Type B pancreatic cell (in vitro differentiated cells): Measurements from ENCODE around the gene RASAL1. TPM values are rescaled to one million over a fixed set of nuclear protein-coding genes. Genes with fewer than 3 reads are reported as not detected.

Source experiments
- DNase-seq: peaks from one replicate; pipeline ENCODE4 v3.0.0; 2021; ENCODE audit warnings: mixed read lengths; ENCODE audit not compliant: unreplicated experiment; ENCODE audit errors: extremely low spot score
- H3K27ac Mint-ChIP-seq: 2 replicates; pipeline ENCODE4 v1.8.0; 2021; ENCODE audit warnings: mild to moderate bottlenecking, mixed read lengths
- H3K27me3 Mint-ChIP-seq: 2 replicates; pipeline ENCODE4 v1.8.0; 2021; ENCODE audit warnings: mixed read lengths
- H3K36me3 Mint-ChIP-seq: 2 replicates; pipeline ENCODE4 v1.8.0; 2021; ENCODE audit warnings: mixed read lengths
- H3K4me1 Mint-ChIP-seq: one replicate; pipeline ENCODE4 v1.8.0; 2021; ENCODE audit warnings: mixed read lengths; ENCODE audit not compliant: unreplicated experiment
- H3K4me3 Mint-ChIP-seq: 2 replicates; pipeline ENCODE4 v1.8.0; 2021; ENCODE audit warnings: mild to moderate bottlenecking, mixed read lengths
- H3K9me3 Mint-ChIP-seq: 2 replicates; pipeline ENCODE4 v1.8.0; 2021; ENCODE audit warnings: mixed read lengths
- CTCF ChIP-seq: fragments of 200-600 bp; sonication (generic); conservative IDR thresholded peaks from 2 replicates; pipeline ENCODE4 v1.5.0; 2021; ENCODE audit warnings: antibody characterized with exemption, mild to moderate bottlenecking
- total RNA-seq: library from RNA; stranded (reverse); gene quantifications from 2 replicates; pipeline ENCODE4 v1.2.1, GENCODE V29; 2021; ENCODE audit warnings: low replicate concordance

The RASAL1 gene
- total RNA-seq, 1 donor from 2014 or later: 0.58 TPM

DNA sequence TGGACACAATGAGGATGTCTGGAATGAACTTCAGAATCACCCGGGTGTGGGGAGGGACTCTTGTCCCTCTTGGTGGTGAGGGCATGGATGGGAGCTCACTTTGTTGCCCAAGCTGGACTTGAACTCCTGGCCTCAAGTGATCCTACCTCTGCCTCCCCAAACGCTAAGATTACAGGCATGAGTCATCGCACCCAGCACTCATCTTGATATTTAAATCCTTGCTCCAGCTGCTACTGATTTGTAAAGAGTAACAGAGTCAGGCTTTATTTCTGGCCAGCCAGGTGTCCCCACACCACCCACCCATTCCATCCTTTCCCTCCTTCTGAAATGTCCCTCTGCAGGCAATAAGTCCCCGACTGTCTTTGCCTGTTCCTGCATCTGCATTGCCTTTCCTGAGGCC, 44.8 kb upstream of the RASAL1 start:
- no peaks in the 10 kb centered on the region for H3K27me3 Mint-ChIP-seq
- H3K4me3 Mint-ChIP-seq: no peak overlapping the region
- no peaks in the 10 kb centered on the region for H3K4me1 Mint-ChIP-seq
- no peak for DNase-seq
- H3K9me3 Mint-ChIP-seq: no peaks in the 10 kb centered on the region
- no peak for TF ChIP-seq CTCF
- no peak overlapping the region for H3K27ac Mint-ChIP-seq
- peaks cover 25% of the 10 kb centered on the region for H3K36me3 Mint-ChIP-seq

DNA sequence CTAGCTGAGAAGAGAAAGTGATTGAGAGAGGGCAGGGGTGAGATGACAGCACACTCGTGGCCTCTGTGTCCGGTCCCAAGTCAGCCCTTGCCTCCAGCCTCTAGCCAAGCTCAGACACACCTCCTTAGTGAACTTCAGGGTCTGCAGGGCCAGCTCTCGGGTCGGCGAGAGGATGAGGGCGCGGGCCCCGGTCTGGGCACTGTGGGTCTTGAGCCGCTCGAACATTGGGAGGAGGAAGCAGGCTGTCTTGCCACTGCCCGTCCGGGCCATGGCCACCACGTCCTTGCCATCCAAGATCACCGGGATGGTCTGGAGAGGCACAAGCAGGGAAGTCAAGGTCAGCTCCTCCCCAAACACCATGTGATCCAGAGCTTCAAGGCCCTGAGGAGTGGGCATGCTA, 43.5 kb upstream of the RASAL1 start:
- H3K27me3 Mint-ChIP-seq: no peaks in the 10 kb centered on the region
- H3K9me3 Mint-ChIP-seq: no peaks in the 10 kb centered on the region
- DNase-seq: no peak
- peaks cover 3% of the 10 kb centered on the region for H3K4me1 Mint-ChIP-seq
- peaks cover 32% of the 10 kb centered on the region for H3K36me3 Mint-ChIP-seq
- no peak overlapping the region for H3K4me3 Mint-ChIP-seq
- H3K27ac Mint-ChIP-seq: no peak overlapping the region
- TF ChIP-seq CTCF: no peak

- H3K4me1 Mint-ChIP-seq: peaks cover 3% of the 10 kb centered on the region
- no peaks in the 10 kb centered on the region for H3K9me3 Mint-ChIP-seq
- peak; percentile 81 for DNase-seq
- H3K27me3 Mint-ChIP-seq: no peaks in the 10 kb centered on the region
- peak overlapping the region; percentile 31 for H3K4me3 Mint-ChIP-seq
- H3K36me3 Mint-ChIP-seq: peaks cover 40% of the 10 kb centered on the region
- peak; percentile 99 for TF ChIP-seq CTCF
- H3K27ac Mint-ChIP-seq: peak overlapping the region; percentile 44
Measured at GRCh38 chr12:113174461-113175384, 39.2 kb upstream of the RASAL1 start.

DNA sequence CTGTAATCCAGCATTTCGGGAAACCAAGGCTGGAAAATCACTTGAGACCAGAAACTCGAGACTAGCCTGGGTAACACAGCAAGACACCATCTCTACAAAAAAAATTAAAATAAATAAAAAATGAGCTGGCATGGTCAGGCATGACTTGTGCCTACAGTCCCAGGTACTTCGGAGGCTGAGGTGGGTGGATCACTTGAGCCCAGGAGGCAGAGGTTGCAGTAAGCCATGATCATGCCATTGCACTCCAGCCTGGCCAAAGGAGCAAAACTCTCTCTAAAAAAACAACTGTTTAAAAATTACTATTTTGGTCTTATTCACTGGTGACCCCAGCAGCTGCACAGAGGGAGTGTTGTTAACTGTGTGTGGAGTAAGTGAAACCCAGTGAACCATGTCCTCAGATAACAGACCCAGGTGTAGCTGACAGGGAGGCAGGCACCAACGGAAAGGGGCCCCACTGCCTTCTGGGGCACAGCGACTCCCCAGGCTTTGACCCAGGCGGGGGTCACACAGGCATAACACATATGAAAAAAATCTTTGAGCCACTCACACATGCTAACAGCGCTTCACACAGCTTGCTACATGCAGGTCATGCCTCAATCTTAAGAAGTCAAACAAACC, 37.6 kb upstream of the RASAL1 start:
- H3K4me3 Mint-ChIP-seq: no peak overlapping the region
- no peak for DNase-seq
- H3K4me1 Mint-ChIP-seq: peaks cover 3% of the 10 kb centered on the region
- no peak for TF ChIP-seq CTCF
- no peak overlapping the region for H3K27ac Mint-ChIP-seq
- H3K36me3 Mint-ChIP-seq: peaks cover 38% of the 10 kb centered on the region
- no peaks in the 10 kb centered on the region for H3K27me3 Mint-ChIP-seq
- no peaks in the 10 kb centered on the region for H3K9me3 Mint-ChIP-seq

GRCh38 chr12:113172185-113172584, 36.6 kb upstream of the RASAL1 start:
- peaks cover 3% of the 10 kb centered on the region for H3K4me1 Mint-ChIP-seq
- peaks cover 27% of the 10 kb centered on the region for H3K36me3 Mint-ChIP-seq
- H3K27me3 Mint-ChIP-seq: no peaks in the 10 kb centered on the region
- no peak for DNase-seq
- no peaks in the 10 kb centered on the region for H3K9me3 Mint-ChIP-seq
- H3K4me3 Mint-ChIP-seq: no peak overlapping the region
- no peak overlapping the region for H3K27ac Mint-ChIP-seq
- no peak for TF ChIP-seq CTCF
